Measurements from ENCODE around the gene HM13.

The HM13 gene

GRCh38 chr20:31617432-31618104, 103.3 kb downstream of the HM13 start:
- no peak for DNase-seq
